ENCODE data around the gene PPP1R1C.

- no peak for TF ChIP-seq POLR2A (IDR thresholded peaks at IDR 0.05; ENCODE audit: low read depth, low read length)
- TF ChIP-seq POLR2AphosphoS5 (IDR thresholded peaks at IDR 0.05; ENCODE audit: low read depth, low read length), result no peak
These were observed 42.1 kb upstream of the PPP1R1C start for GRCh38 chr2:181943411-181944124.

Measured in GM12892 (cell line).